Gastroesophageal sphincter (tissue), 4 donors: ENCODE measurements around the gene ARNT2. TPM values are rescaled to one million over a fixed set of nuclear protein-coding genes. Genes with fewer than 3 reads are reported as not detected.

Experiments used
- ATAC-seq: fragments of 150-250 bp; one replicate; pipeline ENCODE4 v1.9.1; 2016; ENCODE audit warnings: mild to moderate bottlenecking, moderate library complexity
- H3K27ac ChIP-seq, 4 donors: fragments of 200-600 bp; sonication (generic) in 3 of 4; 1 replicate in 3 of 4; 2 replicates in 1 of 4; pipeline ENCODE4 v1.5.1; 2016 to 2019
- H3K27me3 ChIP-seq: fragments of 200-600 bp; sonication (generic); one replicate; pipeline ENCODE4 v1.5.1; 2019
- H3K36me3 ChIP-seq, 2 donors: fragments of 200-600 bp; sonication (generic); one replicate each; pipeline ENCODE4 v1.5.1; 2019; ENCODE audit warnings: control low read depth in 1 of 2
- H3K4me1 ChIP-seq, 3 donors: fragments of 200-600 bp; sonication (generic); 1 replicate in 2 of 3; 2 replicates in 1 of 3; pipeline ENCODE4 v1.5.1; 2016 to 2019; ENCODE audit warnings: control low read depth in 2 of 3
- H3K4me3 ChIP-seq, 2 donors: fragments of 200-600 bp; sonication (generic); one replicate each; pipeline ENCODE4 v1.5.1; 2019; ENCODE audit warnings: mild to moderate bottlenecking in 1 of 2, moderate library complexity in 1 of 2
- H3K9me3 ChIP-seq, 3 donors: fragments of 200-600 bp; sonication (generic); one replicate each; pipeline ENCODE4 v1.5.1; 2017 to 2019; ENCODE audit warnings: control low read depth in 2 of 3
- EP300 ChIP-seq: sonication (generic); formaldehyde crosslinking; IDR thresholded peaks from one replicate; pipeline ENCODE4 v1.6.1; 2017; ENCODE audit warnings: antibody characterized with exemption, mild to moderate bottlenecking
- POLR2A ChIP-seq, 2 donors: fragments of 450-650 bp; IDR thresholded peaks; one replicate each; pipeline ENCODE4 v1.6.1; 2017; ENCODE audit warnings: antibody characterized with exemption in 2 of 2, mild to moderate bottlenecking in 2 of 2, moderate library complexity in 1 of 2
- POLR2AphosphoS5 ChIP-seq: sonication (generic); formaldehyde crosslinking; IDR thresholded peaks from one replicate; pipeline ENCODE4 v1.6.1; 2017; ENCODE audit warnings: antibody characterized with exemption
- WGBS, 2 donors: methylation state at CpG; one replicate each; pipeline ENCODE4 v1.1.5; 2018; ENCODE audit warnings: low coverage in 1 of 2; 5-methylcytosine and 5-hydroxymethylcytosine counted together
- total RNA-seq, 4 donors: library from RNA; depleted of rRNA; stranded (reverse); fragments of >200 nt; gene quantifications; one replicate each; pipeline ENCODE4 v1.1.0, GENCODE V29; 2016
- TF ChIP-seq, protein P1 (sequence below), 4 experiments: fragments of 200-600 bp in 2 of 4; fragments of 450-650 bp in 2 of 4; sonication (generic) in 1 of 4; IDR thresholded peaks; one replicate each; pipeline ENCODE4 v1.5.1; 2017 to 2019; ENCODE audit warnings: antibody characterized with exemption in 4 of 4, mild to moderate bottlenecking in 2 of 4, moderate library complexity in 2 of 4

The ARNT2 gene
- total RNA-seq, 4 donors from 2014 or later = 6.7 to 11.6 (median 9.4) TPM

DNA sequence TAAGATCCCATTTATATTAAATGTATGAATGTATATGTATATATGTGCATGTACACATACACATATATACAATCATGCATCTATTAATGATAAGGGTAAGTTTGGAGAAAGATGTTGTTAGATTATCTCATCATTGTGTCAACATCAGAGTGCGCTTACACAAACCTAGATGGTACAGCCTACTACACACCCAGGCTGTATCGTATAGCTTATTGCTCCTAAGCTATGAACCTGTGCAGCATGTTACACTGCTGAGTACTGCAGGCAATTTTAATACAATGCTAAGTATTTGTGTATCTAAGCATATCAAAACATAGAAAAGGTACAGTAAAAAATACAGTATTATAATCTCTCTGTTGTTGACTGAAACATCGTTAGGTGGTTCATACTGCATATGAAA is 233.6 kb downstream of the ARNT2 start:
- Histone ChIP-seq H3K4me1 (no peaks in the 10 kb centered on the region), H3K36me3 (no peaks in the 10 kb centered on the region), H3K27me3 (no peaks in the 10 kb centered on the region), H3K27ac (no peak overlapping the region), H3K4me3 (no peak overlapping the region), H3K9me3 (peaks cover 0 to 10% (median 0%) of the 10 kb centered on the region in 3 donors)
- WGBS, 2 donors = 60 to 77% methylated on average over 2 to 3 of the region's 3 CpGs
- no peak for ATAC-seq
- TF ChIP-seq EP300 = no peak
- no peak for TF ChIP-seq POLR2A (IDR thresholded peaks at IDR 0.05)
- TF ChIP-seq, protein P1, sequence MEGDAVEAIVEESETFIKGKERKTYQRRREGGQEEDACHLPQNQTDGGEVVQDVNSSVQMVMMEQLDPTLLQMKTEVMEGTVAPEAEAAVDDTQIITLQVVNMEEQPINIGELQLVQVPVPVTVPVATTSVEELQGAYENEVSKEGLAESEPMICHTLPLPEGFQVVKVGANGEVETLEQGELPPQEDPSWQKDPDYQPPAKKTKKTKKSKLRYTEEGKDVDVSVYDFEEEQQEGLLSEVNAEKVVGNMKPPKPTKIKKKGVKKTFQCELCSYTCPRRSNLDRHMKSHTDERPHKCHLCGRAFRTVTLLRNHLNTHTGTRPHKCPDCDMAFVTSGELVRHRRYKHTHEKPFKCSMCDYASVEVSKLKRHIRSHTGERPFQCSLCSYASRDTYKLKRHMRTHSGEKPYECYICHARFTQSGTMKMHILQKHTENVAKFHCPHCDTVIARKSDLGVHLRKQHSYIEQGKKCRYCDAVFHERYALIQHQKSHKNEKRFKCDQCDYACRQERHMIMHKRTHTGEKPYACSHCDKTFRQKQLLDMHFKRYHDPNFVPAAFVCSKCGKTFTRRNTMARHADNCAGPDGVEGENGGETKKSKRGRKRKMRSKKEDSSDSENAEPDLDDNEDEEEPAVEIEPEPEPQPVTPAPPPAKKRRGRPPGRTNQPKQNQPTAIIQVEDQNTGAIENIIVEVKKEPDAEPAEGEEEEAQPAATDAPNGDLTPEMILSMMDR (IDR thresholded peaks at IDR 0.05) = no peak
- TF ChIP-seq POLR2AphosphoS5 = no peak

DNA sequence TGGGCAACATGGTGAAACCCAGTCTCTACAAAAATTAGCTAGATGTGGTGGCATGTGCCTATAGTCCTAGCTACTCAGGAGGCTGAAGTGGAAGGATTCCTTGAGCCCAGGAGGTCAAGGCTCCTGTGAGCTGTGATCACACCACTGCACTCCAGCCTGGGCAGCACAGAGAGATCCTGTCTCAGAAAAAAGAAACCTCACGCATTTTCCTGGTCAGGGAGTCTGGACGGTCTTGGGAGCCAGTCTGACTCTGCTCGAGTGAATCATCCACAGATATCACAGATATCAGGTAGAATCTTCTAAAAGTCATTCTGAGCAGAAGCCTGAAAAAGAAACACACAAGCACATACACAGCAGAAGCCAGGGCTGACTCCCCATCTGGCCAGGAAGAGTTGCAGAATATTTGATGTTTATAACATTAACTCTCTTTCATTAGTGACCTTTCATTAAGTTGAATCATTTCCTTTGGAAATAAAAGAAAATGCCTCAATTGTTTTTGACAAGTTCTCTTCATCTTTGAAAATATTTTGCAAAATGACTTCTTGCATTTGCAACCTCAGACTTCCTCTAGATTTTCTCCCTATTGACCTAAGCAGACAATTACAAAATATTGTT is 234.5 kb downstream of the ARNT2 start:
- 60 to 80% methylated on average over 2 to 3 of the region's 3 CpGs for WGBS, 2 donors

DNA sequence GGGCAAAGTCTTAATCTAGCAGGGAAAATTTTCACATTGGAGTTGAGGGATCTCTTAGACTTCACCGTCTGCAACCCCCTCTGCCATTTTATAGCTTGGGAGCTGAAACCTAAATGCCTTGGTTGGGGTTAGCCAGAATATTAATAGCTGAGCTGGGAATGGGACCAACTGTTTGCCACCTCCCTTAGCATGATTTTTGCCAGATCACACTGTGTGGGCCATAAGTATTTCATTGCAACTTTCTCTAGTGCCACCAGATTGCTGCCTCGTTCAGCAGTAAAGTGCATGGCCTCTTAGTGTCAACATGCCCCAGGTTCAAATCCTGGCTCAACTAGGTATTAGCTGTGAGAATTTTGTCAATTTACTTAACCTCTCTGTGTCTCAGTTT is 235.0 kb downstream of the ARNT2 start:
- Histone ChIP-seq H3K27ac (no peak overlapping the region), H3K4me1 (no peaks in the 10 kb centered on the region), H3K4me3 (no peak overlapping the region), H3K27me3 (no peaks in the 10 kb centered on the region), H3K9me3 (peaks cover 0 to 10% (median 0%) of the 10 kb centered on the region in 3 donors), H3K36me3 (no peaks in the 10 kb centered on the region)
- 55 to 84% methylated on average over 2 of the region's 2 CpGs for WGBS, 2 donors
- no peak for ATAC-seq
- TF ChIP-seq, protein P1 (IDR thresholded peaks at IDR 0.05) = no peak
- TF ChIP-seq POLR2A (IDR thresholded peaks at IDR 0.05) (no peak), POLR2AphosphoS5 (no peak)

More for the DNA sequence above, 234.5 kb downstream of the ARNT2 start:
- Histone ChIP-seq H3K27me3 (no peaks in the 10 kb centered on the region), H3K4me1 (no peaks in the 10 kb centered on the region), H3K9me3 (peaks cover 0 to 10% (median 0%) of the 10 kb centered on the region in 3 donors), H3K4me3 (no peak overlapping the region), H3K36me3 (no peaks in the 10 kb centered on the region), H3K27ac (no peak overlapping the region)
- ATAC-seq = no peak
- TF ChIP-seq EP300 (no peak), POLR2A (IDR thresholded peaks at IDR 0.05) (no peak), POLR2AphosphoS5 (no peak)
- TF ChIP-seq, protein P1 (IDR thresholded peaks at IDR 0.05) = no peak

DNA sequence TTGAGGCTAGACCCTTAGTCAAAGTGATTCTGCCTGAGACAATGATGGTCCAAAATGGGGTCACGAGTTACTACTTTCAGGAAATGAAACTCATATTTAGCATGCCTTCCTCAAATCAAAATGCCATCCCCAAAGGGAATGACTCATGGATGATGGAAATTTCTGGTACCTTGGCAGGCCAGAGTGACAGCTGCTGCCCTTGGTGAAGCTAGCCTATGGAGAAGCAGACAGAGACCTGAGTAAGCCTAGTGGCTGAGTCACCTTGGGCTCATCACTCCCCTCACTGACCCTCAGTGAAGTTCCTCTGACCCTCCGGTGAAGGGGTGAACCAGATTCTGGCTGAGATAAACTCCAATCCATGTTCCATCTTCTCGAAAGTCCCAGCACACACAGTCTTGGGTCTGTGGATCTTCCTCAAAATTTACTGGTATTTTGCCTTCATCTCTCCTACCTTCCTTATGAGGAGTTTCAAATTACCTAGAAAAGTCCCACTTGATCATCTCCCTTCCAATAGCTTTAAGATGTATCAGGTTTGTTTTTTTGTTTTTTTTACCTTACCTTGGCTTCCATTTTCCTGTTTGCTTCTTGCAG is 236.4 kb downstream of the ARNT2 start:
- Histone ChIP-seq H3K4me1 (no peaks in the 10 kb centered on the region), H3K4me3 (no peak overlapping the region), H3K9me3 (peaks cover 0 to 10% (median 0%) of the 10 kb centered on the region in 3 donors), H3K36me3 (no peaks in the 10 kb centered on the region), H3K27me3 (no peaks in the 10 kb centered on the region), H3K27ac (no peak overlapping the region)
- WGBS, 2 donors = 90 to 97% methylated on average over 2 to 3 of the region's 3 CpGs
- ATAC-seq = no peak
- no peak for TF ChIP-seq POLR2AphosphoS5
- no peak for TF ChIP-seq POLR2A (IDR thresholded peaks at IDR 0.05)
- no peak for TF ChIP-seq EP300
- TF ChIP-seq, protein P1 (IDR thresholded peaks at IDR 0.05) = no peak

DNA sequence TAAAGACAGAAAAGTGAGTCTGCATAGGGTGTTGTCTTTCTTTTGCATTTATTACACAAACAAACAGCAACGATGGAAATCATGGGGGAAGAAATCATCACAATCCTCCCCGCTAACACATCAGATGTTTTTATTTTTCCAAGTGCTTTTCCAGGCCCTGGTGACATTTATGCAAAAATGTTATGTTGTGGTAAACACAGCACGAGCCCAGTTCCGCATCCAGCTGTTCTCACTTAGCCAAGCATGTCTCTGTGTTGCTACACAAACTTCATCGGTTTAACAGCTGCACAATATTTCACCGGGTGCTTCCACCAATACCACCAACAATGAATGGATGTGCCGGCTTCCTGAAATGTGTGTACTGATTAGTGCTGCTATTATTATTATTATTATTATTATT is 237.2 kb downstream of the ARNT2 start:
- Histone ChIP-seq H3K4me3 (no peak overlapping the region), H3K27ac (no peak overlapping the region), H3K27me3 (no peaks in the 10 kb centered on the region), H3K9me3 (peaks cover 0 to 10% (median 0%) of the 10 kb centered on the region in 3 donors), H3K4me1 (no peaks in the 10 kb centered on the region), H3K36me3 (no peaks in the 10 kb centered on the region)
- ATAC-seq = no peak
- no peak for TF ChIP-seq EP300
- TF ChIP-seq POLR2AphosphoS5 = no peak
- TF ChIP-seq, protein P1 (IDR thresholded peaks at IDR 0.05) = no peak
- TF ChIP-seq POLR2A (IDR thresholded peaks at IDR 0.05) = no peak
- WGBS, 2 donors = 77 to 97% methylated on average over 6 to 7 of the region's 7 CpGs
